Measurements from ENCODE around the gene SLC6A11. TPM values are rescaled to one million over a fixed set of nuclear protein-coding genes. Genes with fewer than 3 reads are reported as not detected.

Gene SLC6A11
- total and polyA plus RNA-seq, 2 donors (not counting 1 experiment from before 2014, with no cell fraction given) = not detected

- Histone ChIP-seq H3K9me3 (ENCODE audit: control extremely low read depth in 1 of 3, control insufficient read depth in 2 of 3, insufficient read depth in 1 of 3, low read length in 2 of 3) (peaks cover 0 to 17% (median 0%) of the 10 kb centered on the region in 3 donors), H4K20me1 (ENCODE audit: control insufficient read depth, insufficient read depth, low read length, poor library complexity, severe bottlenecking) (no peaks in the 10 kb centered on the region), H3K4me1 (ENCODE audit: control insufficient read depth in 2 of 2, insufficient read depth in 2 of 2, low read length in 2 of 2) (no peaks in the 10 kb centered on the region), H3K79me2 (ENCODE audit: control insufficient read depth, insufficient read depth, low read length) (no peaks in the 10 kb centered on the region), H3K4me3 (ENCODE audit: control extremely low read depth in 1 of 5, extremely low read depth in 1 of 5, insufficient read depth in 1 of 5, low read depth in 2 of 5, low read length in 4 of 5) (no peak overlapping the region), H3K4me2 (replicated peaks; ENCODE audit: low read depth, low read length, poor library complexity, severe bottlenecking) (no peak overlapping the region), H2AFZ (ENCODE audit: insufficient read depth, low read depth, low read length, poor library complexity, severe bottlenecking) (no peak overlapping the region), H3K36me3 (replicated peaks in 1 of 2; ENCODE audit: control extremely low read depth in 1 of 2, control insufficient read depth in 1 of 2, extremely low read depth in 1 of 2, insufficient read depth in 2 of 2, low read length in 1 of 2) (no peaks in the 10 kb centered on the region), H3K27ac (ENCODE audit: low read length in 2 of 2) (no peak overlapping the region), H3K9ac (ENCODE audit: low read length) (no peak overlapping the region), H3K27me3 (replicated peaks in 1 of 4; ENCODE audit: control extremely low read depth in 1 of 4, control insufficient read depth in 3 of 4, insufficient read depth in 4 of 4, low read length in 3 of 4) (peaks cover 0 to 6% (median 2%) of the 10 kb centered on the region in 4 experiments)
- no peaks in the 10 kb centered on the region for H3K9me3 Mint-ChIP-seq (ENCODE audit: insufficient read depth)
- WGBS (ENCODE audit: insufficient coverage) = 97% methylated on average over 3 of the region's 3 CpGs
- no peak overlapping the region for H3K4me3 Mint-ChIP-seq
- H3K27ac Mint-ChIP-seq = no peak overlapping the region
- ChIA-PET CTCF (no interaction called here), POLR2A (no interaction called here)
- intact Hi-C loops (cut with micrococcal nuclease) = no loop called here
- H3K4me1 Mint-ChIP-seq = no peaks in the 10 kb centered on the region
- no peak for DNase-seq
- no peak for ATAC-seq (ENCODE audit: low read depth)
- TF ChIP-seq EZH2 (IDR thresholded peaks at IDR 0.05; ENCODE audit: borderline replicate concordance, insufficient read depth, low read depth, low read length, poor library complexity, severe bottlenecking) (no peak), CTCF (IDR thresholded peaks at IDR 0.05) (no peak)
- H3K27me3 Mint-ChIP-seq = peaks cover 49% of the 10 kb centered on the region
These were observed 40.2 kb upstream of the SLC6A11 start for GRCh38 chr3:10775828-10776227.

GRCh38 chr3:10777627-10778026 lies 38.4 kb upstream of the SLC6A11 start:
- no peaks in the 10 kb centered on the region for H3K9me3 Mint-ChIP-seq (ENCODE audit: insufficient read depth)
- no peak overlapping the region for H3K27ac Mint-ChIP-seq
- H3K4me3 ChIP-seq (ENCODE audit: control extremely low read depth in 1 of 5, extremely low read depth in 1 of 5, insufficient read depth in 1 of 5, low read depth in 2 of 5, low read length in 4 of 5) = no peak overlapping the region
- H2AFZ ChIP-seq (ENCODE audit: insufficient read depth, low read depth, low read length, poor library complexity, severe bottlenecking) = no peak overlapping the region
- peaks cover 0 to 12% (median 0%) of the 10 kb centered on the region in 3 donors for H3K9me3 ChIP-seq (ENCODE audit: control extremely low read depth in 1 of 3, control insufficient read depth in 2 of 3, insufficient read depth in 1 of 3, low read length in 2 of 3)
- DNase-seq (no peak), ATAC-seq (ENCODE audit: low read depth) (no peak)
- H3K4me3 Mint-ChIP-seq = no peak overlapping the region
- H3K27ac ChIP-seq (ENCODE audit: low read length in 2 of 2) = no peak overlapping the region
- no peaks in the 10 kb centered on the region for H4K20me1 ChIP-seq (ENCODE audit: control insufficient read depth, insufficient read depth, low read length, poor library complexity, severe bottlenecking)
- H3K79me2 ChIP-seq (ENCODE audit: control insufficient read depth, insufficient read depth, low read length) = no peaks in the 10 kb centered on the region
- peaks cover 55% of the 10 kb centered on the region for H3K27me3 Mint-ChIP-seq
- ChIA-PET CTCF (no interaction called here), POLR2A (no interaction called here)
- no peaks in the 10 kb centered on the region for H3K4me1 Mint-ChIP-seq
- H3K27me3 ChIP-seq (replicated peaks in 1 of 4; ENCODE audit: control extremely low read depth in 1 of 4, control insufficient read depth in 3 of 4, insufficient read depth in 4 of 4, low read length in 3 of 4) = peaks cover 0 to 5% (median 2%) of the 10 kb centered on the region in 4 experiments
- no peaks in the 10 kb centered on the region for H3K36me3 ChIP-seq (replicated peaks in 1 of 2; ENCODE audit: control extremely low read depth in 1 of 2, control insufficient read depth in 1 of 2, extremely low read depth in 1 of 2, insufficient read depth in 2 of 2, low read length in 1 of 2)
- no peak overlapping the region for H3K4me2 ChIP-seq (replicated peaks; ENCODE audit: low read depth, low read length, poor library complexity, severe bottlenecking)
- 83% methylated on average over 1 of the region's 2 CpGs for WGBS (ENCODE audit: insufficient coverage)
- TF ChIP-seq EZH2 (IDR thresholded peaks at IDR 0.05; ENCODE audit: borderline replicate concordance, insufficient read depth, low read depth, low read length, poor library complexity, severe bottlenecking) (no peak), CTCF (IDR thresholded peaks at IDR 0.05) (no peak)
- no peaks in the 10 kb centered on the region for H3K4me1 ChIP-seq (ENCODE audit: control insufficient read depth in 2 of 2, insufficient read depth in 2 of 2, low read length in 2 of 2)
- H3K9ac ChIP-seq (ENCODE audit: low read length) = no peak overlapping the region
- intact Hi-C loops (cut with micrococcal nuclease) = no loop called here

Data from B cell (primary cell).